ENCODE data around the gene CD36.

The CD36 gene

GRCh38 chr7:80613519-80613918, 24.9 kb upstream of the CD36 start:
- no peak for DNase-seq
- H3K27me3 Mint-ChIP-seq: no peaks in the 10 kb centered on the region
- ATAC-seq: no peak
- H3K27ac Mint-ChIP-seq: no peak overlapping the region
- H3K4me3 Mint-ChIP-seq: no peak overlapping the region
- no peaks in the 10 kb centered on the region for H3K9me3 Mint-ChIP-seq
- H3K4me1 Mint-ChIP-seq: no peaks in the 10 kb centered on the region

GRCh38 chr7:80614851-80615271, 23.6 kb upstream of the CD36 start:
- H3K27ac Mint-ChIP-seq: no peak overlapping the region
- no peaks in the 10 kb centered on the region for H3K9me3 Mint-ChIP-seq
- no peaks in the 10 kb centered on the region for H3K27me3 Mint-ChIP-seq
- DNase-seq: no peak
- no peak for ATAC-seq
- H3K4me1 Mint-ChIP-seq: no peaks in the 10 kb centered on the region
- no peak overlapping the region for H3K4me3 Mint-ChIP-seq

- H3K27ac Mint-ChIP-seq: no peak overlapping the region
- no peaks in the 10 kb centered on the region for H3K27me3 Mint-ChIP-seq
- DNase-seq (no peak), ATAC-seq (no peak)
- no peaks in the 10 kb centered on the region for H3K4me1 Mint-ChIP-seq
- H3K9me3 Mint-ChIP-seq: no peaks in the 10 kb centered on the region
- H3K4me3 Mint-ChIP-seq: no peak overlapping the region
These were observed 20.3 kb upstream of the CD36 start for GRCh38 chr7:80618096-80618495.

GRCh38 chr7:80619741-80620140, 18.7 kb upstream of the CD36 start:
- Mint-ChIP-seq H3K4me3 (no peak overlapping the region), H3K27me3 (no peaks in the 10 kb centered on the region), H3K4me1 (no peaks in the 10 kb centered on the region), H3K27ac (no peak overlapping the region), H3K9me3 (no peaks in the 10 kb centered on the region)
- DNase-seq: no peak
- ATAC-seq: no peak

- Mint-ChIP-seq H3K27me3 (no peaks in the 10 kb centered on the region), H3K9me3 (no peaks in the 10 kb centered on the region), H3K4me1 (no peaks in the 10 kb centered on the region), H3K27ac (no peak overlapping the region), H3K4me3 (no peak overlapping the region)
- DNase-seq (no peak), ATAC-seq (no peak)
These were observed 15.9 kb upstream of the CD36 start for GRCh38 chr7:80622541-80622940.

- no peaks in the 10 kb centered on the region for H3K9me3 Mint-ChIP-seq
- H3K4me1 Mint-ChIP-seq: no peaks in the 10 kb centered on the region
- ATAC-seq (no peak), DNase-seq (no peak)
- no peak overlapping the region for H3K4me3 Mint-ChIP-seq
- no peaks in the 10 kb centered on the region for H3K27me3 Mint-ChIP-seq
- no peak overlapping the region for H3K27ac Mint-ChIP-seq
These were observed 14.8 kb upstream of the CD36 start for GRCh38 chr7:80623503-80624252.

GRCh38 chr7:80624763-80625162, 13.7 kb upstream of the CD36 start:
- ATAC-seq (no peak), DNase-seq (no peak)
- no peaks in the 10 kb centered on the region for H3K9me3 Mint-ChIP-seq
- H3K4me3 Mint-ChIP-seq: no peak overlapping the region
- H3K4me1 Mint-ChIP-seq: no peaks in the 10 kb centered on the region
- H3K27ac Mint-ChIP-seq: no peak overlapping the region
- H3K27me3 Mint-ChIP-seq: no peaks in the 10 kb centered on the region

GRCh38 chr7:80629023-80629422, 9.4 kb upstream of the CD36 start:
- no peaks in the 10 kb centered on the region for H3K4me1 Mint-ChIP-seq
- ATAC-seq (no peak), DNase-seq (no peak)
- H3K27ac Mint-ChIP-seq: no peak overlapping the region
- no peaks in the 10 kb centered on the region for H3K27me3 Mint-ChIP-seq
- H3K9me3 Mint-ChIP-seq: no peaks in the 10 kb centered on the region
- H3K4me3 Mint-ChIP-seq: no peak overlapping the region

- no peaks in the 10 kb centered on the region for H3K27me3 Mint-ChIP-seq
- no peak overlapping the region for H3K27ac Mint-ChIP-seq
- no peaks in the 10 kb centered on the region for H3K9me3 Mint-ChIP-seq
- H3K4me3 Mint-ChIP-seq: no peak overlapping the region
- H3K4me1 Mint-ChIP-seq: no peaks in the 10 kb centered on the region
- no peak for ATAC-seq
- no peak for DNase-seq
These were observed 7.6 kb upstream of the CD36 start for GRCh38 chr7:80630608-80631405.

GRCh38 chr7:80631421-80631820, 7.0 kb upstream of the CD36 start:
- Mint-ChIP-seq H3K4me3 (no peak overlapping the region), H3K27ac (no peak overlapping the region), H3K9me3 (no peaks in the 10 kb centered on the region), H3K27me3 (no peaks in the 10 kb centered on the region), H3K4me1 (no peaks in the 10 kb centered on the region)
- ATAC-seq (no peak), DNase-seq (no peak)

GRCh38 chr7:80632139-80632538, 6.3 kb upstream of the CD36 start:
- ATAC-seq (no peak), DNase-seq (no peak)
- Mint-ChIP-seq H3K4me1 (no peaks in the 10 kb centered on the region), H3K27ac (no peak overlapping the region), H3K4me3 (no peak overlapping the region), H3K27me3 (no peaks in the 10 kb centered on the region), H3K9me3 (no peaks in the 10 kb centered on the region)

- no peaks in the 10 kb centered on the region for H3K9me3 Mint-ChIP-seq
- no peaks in the 10 kb centered on the region for H3K4me1 Mint-ChIP-seq
- no peak overlapping the region for H3K4me3 Mint-ChIP-seq
- no peak for DNase-seq
- H3K27me3 Mint-ChIP-seq: no peaks in the 10 kb centered on the region
- no peak overlapping the region for H3K27ac Mint-ChIP-seq
- ATAC-seq: no peak
These were observed 5.6 kb upstream of the CD36 start for GRCh38 chr7:80632819-80633218.

GRCh38 chr7:80634505-80634904, 3.9 kb upstream of the CD36 start:
- DNase-seq (no peak), ATAC-seq (no peak)
- Mint-ChIP-seq H3K27ac (no peak overlapping the region), H3K4me3 (no peak overlapping the region), H3K9me3 (no peaks in the 10 kb centered on the region), H3K4me1 (no peaks in the 10 kb centered on the region), H3K27me3 (no peaks in the 10 kb centered on the region)

GRCh38 chr7:80635533-80635932, 2.9 kb upstream of the CD36 start:
- no peak overlapping the region for H3K4me3 Mint-ChIP-seq
- H3K27ac Mint-ChIP-seq: no peak overlapping the region
- H3K9me3 Mint-ChIP-seq: no peaks in the 10 kb centered on the region
- DNase-seq: no peak
- no peaks in the 10 kb centered on the region for H3K4me1 Mint-ChIP-seq
- ATAC-seq: no peak
- H3K27me3 Mint-ChIP-seq: no peaks in the 10 kb centered on the region

- Mint-ChIP-seq H3K9me3 (no peaks in the 10 kb centered on the region), H3K4me1 (no peaks in the 10 kb centered on the region), H3K27me3 (no peaks in the 10 kb centered on the region), H3K27ac (no peak overlapping the region), H3K4me3 (no peak overlapping the region)
- no peak for ATAC-seq
- no peak for DNase-seq
These were observed 2.4 kb upstream of the CD36 start for GRCh38 chr7:80635998-80636397.

GRCh38 chr7:80636709-80637108, 1.7 kb upstream of the CD36 start:
- H3K27ac Mint-ChIP-seq: no peak overlapping the region
- H3K4me3 Mint-ChIP-seq: no peak overlapping the region
- no peaks in the 10 kb centered on the region for H3K4me1 Mint-ChIP-seq
- no peaks in the 10 kb centered on the region for H3K27me3 Mint-ChIP-seq
- DNase-seq: no peak
- ATAC-seq: no peak
- H3K9me3 Mint-ChIP-seq: no peaks in the 10 kb centered on the region
